ENCODE measurements around the gene EDNRB.

GRCh38 chr13:77903435-77903834, 15.2 kb downstream of the EDNRB start:
- no peak for TF ChIP-seq NR2C2 (CRISPR knock-in tag; IDR thresholded peaks at IDR 0.05)
- TF ChIP-seq, protein P1, sequence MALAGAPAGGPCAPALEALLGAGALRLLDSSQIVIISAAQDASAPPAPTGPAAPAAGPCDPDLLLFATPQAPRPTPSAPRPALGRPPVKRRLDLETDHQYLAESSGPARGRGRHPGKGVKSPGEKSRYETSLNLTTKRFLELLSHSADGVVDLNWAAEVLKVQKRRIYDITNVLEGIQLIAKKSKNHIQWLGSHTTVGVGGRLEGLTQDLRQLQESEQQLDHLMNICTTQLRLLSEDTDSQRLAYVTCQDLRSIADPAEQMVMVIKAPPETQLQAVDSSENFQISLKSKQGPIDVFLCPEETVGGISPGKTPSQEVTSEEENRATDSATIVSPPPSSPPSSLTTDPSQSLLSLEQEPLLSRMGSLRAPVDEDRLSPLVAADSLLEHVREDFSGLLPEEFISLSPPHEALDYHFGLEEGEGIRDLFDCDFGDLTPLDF (CRISPR knock-in tag; IDR thresholded peaks at IDR 0.05): no peak
- no peak for TF ChIP-seq ATF1 (CRISPR knock-in tag; IDR thresholded peaks at IDR 0.05)
- no peak for TF ChIP-seq CTCF (IDR thresholded peaks at IDR 0.05)

Data from WTC11 (cell line).